D341Med (cell line): ENCODE results near the gene CGB5.
"Not testable (repeated sequence)": the region's sequence is repeated elsewhere in the genome, so short reads cannot be mapped to it uniquely, and the experiment has no call there.

ENCODE experiments used
- DNase-seq: peaks from one replicate; pipeline ENCODE4 v3.0.0; 2012; ENCODE audit warnings: low spot score

The CGB5 gene

DNA sequence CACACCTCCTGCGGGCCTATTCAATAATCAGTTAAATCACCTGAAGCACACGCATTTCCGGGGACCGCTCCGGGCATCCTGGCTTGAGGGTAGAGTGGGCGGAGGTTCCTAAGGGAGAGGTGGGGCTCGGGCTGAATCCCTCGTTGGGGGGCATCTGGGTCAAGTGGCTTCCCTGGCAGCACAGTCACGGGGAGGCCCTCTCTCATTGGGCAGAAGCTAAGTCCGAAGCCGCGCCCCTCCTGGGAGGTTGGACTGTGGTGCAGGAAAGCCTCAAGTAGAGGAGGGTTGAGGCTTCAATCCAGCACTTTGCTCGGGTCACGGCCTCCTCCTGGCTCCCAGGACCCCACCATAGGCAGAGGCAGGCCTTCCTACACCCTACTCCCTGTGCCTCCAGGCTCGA is at the start of gene CGB5:
Gene CGB5 (plus strand): TSS at position 301 of the 400 bp plus-strand sequence. CDS start 362 bp downstream, outside the sequence.
- DNase-seq, result not testable (repeated sequence)

DNA sequence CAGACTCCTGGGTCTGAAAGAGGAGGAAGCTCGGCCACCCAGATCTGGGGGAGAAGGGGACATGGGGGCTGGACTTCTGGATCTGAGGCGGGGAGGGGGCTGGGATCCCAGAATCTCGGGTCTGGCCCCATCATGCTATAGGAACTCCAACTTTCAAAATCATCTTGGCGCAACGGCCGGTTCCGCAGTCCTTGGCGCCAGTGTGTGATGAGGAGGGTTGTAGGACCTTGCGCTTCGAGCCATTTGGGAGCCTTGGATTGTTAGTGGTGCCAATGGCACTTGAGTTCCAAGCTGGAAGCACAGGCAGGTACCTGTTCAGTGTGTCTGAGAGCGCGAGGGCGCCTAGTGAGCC is 49.6 kb upstream of the CGB5 start:
- no peak for DNase-seq

DNA sequence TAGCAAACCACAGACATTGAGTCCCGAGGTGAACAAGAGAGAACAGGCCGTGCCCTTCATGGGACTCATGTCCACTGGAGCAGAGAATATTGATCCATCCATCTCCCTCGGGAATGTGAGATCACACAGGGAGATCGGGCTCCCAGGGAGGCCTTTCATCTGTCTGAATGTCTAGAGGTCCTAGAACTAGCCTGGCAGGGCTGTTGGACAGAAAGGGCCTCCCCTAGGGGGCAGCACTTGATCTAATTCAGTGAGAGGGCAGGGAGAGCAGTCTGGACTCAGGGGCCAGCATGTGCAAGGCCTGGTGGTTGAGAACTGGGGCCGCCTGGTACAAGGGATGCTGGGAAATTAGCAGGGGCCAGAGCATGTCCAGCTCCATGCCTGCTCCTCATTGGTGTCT is 45.7 kb upstream of the CGB5 start:
- peak; percentile 73 for DNase-seq

DNA sequence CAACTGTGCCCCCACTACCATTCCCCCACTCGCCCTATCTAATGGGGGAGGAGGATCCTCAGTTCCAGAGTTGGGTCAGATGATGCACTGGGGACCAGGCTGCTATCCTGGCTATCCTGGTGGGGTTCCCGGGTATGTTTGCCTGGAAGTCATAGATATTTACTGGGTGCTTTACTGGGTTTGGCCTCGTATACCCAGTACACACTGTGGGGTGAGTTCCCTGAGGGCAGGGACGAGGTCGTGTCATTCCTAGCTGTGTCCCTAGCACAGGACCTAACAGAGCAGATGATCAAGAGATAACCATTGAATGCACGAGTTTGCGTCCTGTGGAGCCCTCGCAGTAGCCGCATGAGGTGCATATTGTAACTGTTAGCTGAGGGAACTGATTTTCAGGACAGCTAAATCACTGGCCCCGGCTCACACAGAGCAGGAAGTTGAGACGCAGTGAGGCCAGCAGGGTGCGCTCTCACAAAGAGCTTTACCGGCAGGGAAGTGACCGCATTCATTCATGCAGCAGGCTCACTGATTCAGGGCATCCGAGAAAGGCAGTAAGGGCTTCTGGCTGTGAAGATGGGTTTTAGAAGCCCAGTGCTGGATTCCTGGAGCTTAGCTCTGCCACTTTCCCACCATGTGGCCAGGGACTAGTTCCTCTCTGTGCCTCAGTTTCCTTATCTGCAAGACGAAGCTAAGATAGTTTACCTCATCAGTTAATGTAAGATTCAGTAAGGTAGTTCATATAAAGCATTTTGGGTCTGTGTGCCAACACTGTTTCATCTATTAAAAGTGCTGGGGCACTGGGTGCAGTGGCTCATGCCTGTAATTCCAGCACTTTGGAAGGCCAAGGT is 43.9 kb upstream of the CGB5 start:
- DNase-seq, result peak; percentile 73

DNA sequence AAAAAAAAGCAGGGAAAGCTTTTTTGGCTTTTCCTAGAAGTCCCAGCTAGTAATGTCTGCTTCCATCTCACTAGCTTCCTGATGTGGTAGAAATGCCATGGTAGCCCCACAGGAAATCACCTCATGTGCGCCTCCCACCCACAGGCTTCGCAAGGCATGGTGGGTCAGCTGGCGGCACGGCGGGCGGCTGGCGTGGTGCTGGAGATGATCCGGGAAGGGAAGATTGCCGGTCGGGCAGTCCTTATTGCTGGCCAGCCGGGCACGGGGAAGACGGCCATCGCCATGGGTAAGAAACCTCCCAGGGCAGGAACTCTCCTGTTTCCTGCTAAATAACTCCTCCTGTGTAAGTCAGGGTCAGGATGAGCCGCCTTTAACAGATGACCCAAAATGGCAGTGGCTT is 39.5 kb upstream of the CGB5 start:
- DNase-seq, result no peak

DNA sequence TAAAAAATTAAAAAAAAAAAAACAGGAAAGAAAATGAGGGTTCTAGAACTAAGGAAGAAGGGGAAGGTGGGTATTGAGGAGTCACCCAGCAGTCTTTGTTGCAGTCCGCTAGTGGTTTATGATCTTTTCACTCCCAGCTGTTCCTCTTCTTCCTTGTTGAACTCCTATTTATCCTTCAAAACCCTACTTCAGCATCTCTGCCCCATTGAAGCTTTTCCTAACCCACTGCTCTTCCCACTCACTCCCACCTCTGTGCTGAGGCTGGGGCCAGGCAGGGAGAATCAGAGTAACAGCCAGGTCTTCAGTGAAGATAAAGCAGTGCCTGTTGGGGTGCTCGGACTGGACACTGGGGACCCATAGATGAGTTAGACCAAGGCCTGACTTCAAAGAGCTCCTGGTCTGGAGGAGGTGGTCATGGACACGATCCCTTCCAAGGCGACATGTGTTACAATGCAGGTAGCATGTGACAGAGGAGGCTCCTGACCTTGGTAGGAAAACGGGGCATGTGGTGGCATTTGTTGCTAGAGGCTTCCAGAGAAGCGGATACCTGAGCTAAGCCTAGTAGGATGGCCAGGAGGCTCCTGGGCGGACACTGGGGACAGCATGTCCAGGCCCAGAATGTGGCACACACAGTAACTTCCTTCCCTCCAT is 38.6 kb upstream of the CGB5 start:
- no peak for DNase-seq

DNA sequence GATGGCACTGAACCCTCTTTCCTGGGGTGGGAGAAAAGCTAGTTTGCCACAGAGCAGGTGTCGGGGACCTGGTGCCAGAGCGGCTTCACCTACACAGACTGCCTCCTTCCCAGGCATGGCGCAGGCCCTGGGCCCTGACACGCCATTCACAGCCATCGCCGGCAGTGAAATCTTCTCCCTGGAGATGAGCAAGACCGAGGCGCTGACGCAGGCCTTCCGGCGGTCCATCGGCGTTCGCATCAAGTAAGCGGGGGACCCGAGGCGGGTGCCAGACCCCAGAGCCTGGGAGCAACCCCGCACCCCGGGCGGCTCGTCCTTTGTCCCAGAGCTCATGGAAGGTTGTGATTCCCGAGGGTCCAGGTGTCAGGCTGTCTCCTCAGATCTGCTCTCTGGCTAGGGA is 36.7 kb upstream of the CGB5 start:
- DNase-seq, result no peak

DNA sequence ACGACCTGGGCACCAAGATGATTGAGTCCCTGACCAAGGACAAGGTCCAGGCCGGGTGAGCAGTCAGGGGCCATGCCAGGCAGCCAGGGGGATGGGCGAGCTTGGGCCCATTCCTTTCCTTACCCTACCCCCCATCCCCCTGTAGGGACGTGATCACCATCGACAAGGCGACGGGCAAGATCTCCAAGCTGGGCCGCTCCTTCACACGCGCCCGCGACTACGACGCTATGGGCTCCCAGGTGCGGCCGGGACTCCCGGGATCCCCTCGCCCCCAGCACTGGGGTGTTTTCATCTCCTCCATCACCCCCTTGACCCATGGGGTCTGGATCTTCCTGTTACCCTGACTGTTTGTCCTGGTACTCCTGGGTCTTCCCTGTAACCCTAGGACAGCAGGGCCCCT is 33.8 kb upstream of the CGB5 start:
- DNase-seq, result no peak

DNA sequence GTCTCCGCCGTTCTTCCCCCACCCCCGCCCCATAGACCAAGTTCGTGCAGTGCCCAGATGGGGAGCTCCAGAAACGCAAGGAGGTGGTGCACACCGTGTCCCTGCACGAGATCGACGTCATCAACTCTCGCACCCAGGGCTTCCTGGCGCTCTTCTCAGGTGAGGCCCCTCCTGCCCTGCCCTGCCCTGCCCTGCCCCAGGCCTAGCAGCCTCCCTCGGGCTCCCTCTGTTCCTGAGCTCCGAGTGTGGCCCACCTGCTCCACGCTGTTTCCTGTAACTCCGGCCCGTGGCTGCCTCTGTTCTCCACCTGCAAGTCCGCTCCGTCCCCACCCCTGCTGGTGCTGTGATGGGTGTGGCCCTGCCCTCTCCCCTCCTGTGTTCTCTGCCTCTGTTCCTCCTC is 33.2 kb upstream of the CGB5 start:
- DNase-seq, result no peak

DNA sequence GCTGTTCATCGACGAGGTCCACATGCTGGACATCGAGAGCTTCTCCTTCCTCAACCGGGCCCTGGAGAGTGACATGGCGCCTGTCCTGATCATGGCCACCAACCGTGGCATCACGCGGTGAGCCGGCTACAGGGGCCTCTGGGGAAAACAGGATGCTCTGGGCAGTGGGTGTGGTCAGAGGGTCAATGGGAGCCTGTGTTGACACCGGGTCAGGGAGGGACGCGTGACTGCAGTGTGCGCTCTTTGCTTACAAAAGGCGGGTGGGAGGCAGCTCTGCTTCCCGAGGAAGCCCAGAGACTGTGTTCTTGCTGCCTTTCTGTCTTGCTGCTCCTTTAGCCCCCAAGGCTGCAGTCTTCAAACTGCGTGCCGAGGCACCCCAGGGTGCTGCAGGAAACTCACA is 32.5 kb upstream of the CGB5 start:
- no peak for DNase-seq

DNA sequence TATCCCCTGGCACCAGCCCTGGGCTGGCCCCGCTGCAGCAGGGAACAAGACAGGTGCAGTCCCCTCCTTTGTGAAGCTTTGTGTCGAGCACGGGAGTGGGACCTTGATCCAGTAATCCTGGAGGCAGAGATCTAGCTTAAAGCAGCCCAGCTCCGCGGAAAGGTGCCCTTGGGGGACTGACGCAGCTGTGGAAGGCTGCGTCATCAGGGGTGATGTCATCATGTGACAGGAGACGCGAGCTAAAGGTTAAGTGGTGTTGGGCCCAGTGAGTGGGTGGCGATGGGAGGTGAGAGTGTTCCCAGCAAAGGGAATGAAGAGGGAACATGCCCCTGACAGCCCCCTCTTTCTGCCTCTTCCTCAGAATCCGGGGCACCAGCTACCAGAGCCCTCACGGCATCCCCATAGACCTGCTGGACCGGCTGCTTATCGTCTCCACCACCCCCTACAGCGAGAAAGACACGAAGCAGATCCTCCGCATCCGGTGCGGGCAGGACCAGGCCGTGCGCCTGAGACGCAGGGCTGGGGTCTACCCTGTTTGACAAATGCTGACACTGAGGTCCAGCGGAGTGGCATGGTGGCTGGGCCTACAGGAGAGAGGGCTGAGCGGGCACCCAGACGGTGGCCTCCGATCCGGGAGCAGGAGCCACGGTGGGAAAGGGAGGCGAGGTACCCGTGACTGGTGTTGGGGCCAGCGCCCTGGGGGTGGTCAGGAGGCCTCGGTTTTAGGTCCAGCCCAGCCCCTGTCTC is 29.4 kb upstream of the CGB5 start:
- DNase-seq, result no peak

DNA sequence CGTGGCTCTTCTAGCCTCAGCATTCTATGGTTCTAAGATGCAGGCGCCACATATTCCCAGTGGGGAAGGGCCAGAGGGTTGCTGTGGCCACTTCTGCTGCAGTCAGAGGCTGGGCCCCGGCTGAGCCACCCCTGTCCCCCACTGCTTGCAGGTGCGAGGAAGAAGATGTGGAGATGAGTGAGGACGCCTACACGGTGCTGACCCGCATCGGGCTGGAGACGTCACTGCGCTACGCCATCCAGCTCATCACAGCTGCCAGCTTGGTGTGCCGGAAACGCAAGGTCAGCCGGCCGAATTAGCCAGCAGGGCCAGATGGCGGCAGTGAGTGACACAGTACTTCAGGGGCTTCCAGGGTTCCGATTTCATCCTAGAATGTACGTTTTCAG is 28.8 kb upstream of the CGB5 start:
- no peak for DNase-seq

DNA sequence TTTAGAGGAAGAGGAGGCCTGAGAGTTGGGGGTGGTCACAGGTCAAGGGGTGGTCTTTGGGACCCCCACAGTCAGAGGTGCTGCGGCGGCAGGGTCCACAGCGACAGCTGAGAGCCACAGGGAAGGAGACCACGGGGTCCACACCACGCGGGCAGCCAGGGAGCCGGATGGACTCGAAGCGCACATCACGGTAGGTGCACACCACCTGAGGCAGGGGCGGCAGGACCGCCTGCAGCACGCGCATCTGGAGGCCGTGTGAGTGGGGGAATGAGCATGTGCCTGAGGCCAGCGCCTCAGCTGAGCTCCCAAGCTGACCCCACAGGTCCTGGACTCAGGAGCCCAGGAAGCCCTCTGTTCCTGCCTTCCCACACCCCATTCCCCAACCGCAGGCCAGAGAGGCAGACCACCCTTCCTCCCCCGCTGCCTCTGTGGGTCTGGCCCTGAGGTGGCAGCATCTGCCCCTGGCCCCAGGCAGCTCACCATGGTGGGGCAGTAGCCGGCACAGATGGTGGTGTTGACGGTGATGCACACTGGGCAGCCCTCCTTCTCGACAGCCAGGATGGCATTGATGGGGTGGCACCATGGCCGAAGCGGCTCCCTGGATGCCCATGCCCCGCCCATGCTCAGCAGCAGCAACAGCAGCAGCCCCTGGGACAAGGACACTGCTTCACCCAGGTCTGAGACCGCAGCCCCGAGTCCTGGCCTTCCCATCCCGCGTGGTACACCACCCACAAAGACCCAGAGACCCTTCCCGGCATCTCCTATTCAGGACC is 27.4 kb upstream of the CGB5 start:
- no peak for DNase-seq

DNA sequence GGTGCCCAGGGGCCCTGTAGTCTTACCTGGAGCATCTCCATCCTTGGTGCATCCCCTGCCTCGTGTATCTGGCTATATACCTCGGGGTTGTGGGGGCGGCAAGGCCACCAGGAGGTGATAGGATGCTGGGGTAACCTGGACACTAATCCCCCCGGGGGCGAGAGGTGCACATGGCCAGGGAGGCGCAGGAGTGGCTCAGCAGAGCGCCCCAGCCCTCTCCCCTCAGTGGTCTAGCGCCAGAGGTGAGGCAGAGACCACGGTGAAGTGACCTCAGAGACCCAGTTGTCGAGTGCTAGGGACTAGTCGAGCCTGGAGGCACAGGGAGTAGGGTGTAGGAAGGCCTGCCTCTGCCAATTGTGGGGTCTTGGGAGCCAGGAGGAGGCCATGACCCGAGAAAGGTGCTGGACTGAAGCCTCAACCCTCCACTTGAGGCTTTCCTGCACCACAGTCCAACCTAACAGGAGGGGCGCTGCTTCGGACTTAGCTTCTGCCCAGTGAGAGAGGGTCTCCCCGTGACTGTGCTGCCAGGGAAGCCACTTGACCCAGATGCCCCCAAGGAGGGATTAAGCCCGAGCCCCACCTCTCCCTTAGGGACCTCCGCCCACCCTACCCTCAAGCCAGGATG is 26.5 kb upstream of the CGB5 start, which contains the start of gene LHB:
Gene LHB (minus strand): TSS at position 51 of the 625 bp plus-strand sequence. CDS start 10 bp downstream, at position 41.
- DNase-seq, result peak; percentile 22

DNA sequence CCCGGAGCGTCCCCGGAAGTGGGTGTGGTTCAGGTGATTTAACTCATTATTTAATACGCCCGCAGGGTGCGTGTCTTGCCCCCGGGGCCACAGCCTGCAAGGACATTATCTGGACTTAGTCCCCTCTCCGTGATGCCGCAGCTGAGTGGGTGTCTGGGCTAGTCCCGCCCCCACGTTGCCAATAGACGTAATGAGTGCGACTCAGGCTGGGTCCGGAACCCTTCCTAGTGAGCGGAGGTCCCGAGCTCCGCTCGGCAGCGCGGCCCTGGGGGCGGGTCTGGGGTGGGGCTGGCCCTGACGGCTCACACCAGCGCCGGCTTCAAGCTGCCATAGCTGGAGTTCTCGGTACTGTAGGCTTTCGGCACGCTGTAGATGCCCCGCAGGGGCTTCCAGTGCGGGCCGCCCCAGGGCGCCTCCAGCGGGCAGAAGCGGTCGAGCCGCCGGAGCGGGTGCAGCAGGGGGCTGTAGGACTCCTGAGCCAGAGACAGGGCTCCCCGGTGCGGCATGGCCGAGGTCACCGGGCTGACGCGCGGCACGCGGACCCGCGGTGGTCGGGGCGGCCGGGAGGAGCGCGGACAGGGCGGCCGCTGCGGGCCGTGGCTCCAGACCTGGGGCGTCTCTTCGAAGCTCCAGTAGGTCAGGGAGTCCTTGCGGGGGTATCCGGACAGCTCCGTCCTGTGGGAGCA is 25.8 kb upstream of the CGB5 start:
- DNase-seq, result peak; percentile 89

DNA sequence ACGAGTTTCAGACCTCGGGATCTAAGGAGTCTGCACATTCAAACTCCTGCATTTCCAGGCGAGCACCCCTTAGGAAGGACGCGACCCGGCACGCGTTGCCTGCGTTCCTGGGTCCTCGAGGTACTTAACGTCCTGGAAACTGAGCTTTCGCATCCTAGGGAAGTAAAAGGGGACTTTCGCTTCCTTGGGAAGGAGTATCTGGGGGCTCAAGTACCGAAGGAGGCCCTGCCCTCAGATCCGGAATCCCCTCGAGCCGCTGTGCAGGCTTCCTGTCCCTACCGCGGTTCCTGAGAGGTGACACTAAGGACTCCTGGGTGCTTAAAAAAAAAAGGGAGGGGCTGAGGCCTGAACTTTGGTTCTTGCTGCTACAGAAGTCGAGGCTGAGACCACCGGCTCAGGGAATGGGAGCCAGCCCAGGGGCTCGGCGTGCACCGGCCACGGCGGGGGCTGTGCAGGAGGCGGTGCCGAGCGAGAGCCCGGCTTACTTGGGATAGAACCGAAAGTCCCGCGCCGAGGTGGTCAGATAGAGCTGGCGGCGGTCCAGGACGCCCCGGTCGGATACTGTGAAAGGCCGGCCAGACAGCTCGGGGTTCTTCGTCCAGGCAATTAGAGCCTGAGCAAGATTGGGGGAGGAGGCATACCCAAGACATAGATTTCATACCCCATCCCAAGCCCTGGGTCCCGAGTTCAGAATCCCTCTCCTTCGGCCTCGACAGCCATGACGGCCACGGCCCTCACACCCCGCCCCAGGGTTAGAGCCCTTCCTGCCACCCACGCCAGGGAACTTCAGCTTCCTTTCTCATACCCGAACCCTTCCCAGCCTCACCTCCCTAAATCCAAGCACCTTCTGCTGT is 25.0 kb upstream of the CGB5 start:
- peak; percentile 33 for DNase-seq

DNA sequence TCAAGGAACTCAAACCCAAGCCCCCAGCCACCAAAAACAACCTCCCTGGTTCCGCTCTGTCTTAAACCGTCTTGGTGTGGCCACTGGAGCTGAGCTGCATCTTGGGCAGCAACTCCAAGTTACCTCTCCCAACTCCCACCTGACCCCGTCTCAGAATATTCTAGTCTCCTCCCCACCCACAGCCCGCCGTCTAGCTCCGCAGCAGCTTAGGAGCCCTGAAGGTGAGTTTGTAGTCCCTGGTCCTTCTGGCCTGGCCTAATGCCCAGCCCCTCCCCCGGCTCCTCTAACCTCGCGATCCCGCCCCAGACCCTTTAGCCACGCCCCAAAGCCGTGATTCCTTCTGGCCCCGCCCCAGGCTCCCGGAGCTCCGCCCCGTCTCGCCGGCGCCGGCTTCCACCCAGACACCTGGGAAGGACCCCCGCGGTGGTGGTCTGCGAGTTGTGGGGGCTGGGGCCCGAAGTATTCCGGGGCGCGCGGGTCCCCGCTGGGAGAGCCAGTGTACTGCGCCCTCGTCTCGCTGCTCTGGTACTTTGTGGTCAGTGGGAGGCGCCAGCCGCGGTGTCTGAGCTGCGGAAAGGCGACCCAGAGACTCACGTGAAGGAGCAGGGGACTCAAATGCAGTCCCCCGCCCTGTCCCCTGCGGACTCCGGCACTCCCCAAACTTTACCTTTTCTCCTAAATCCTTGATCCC is 24.3 kb upstream of the CGB5 start:
- DNase-seq, result peak; percentile 75

DNA sequence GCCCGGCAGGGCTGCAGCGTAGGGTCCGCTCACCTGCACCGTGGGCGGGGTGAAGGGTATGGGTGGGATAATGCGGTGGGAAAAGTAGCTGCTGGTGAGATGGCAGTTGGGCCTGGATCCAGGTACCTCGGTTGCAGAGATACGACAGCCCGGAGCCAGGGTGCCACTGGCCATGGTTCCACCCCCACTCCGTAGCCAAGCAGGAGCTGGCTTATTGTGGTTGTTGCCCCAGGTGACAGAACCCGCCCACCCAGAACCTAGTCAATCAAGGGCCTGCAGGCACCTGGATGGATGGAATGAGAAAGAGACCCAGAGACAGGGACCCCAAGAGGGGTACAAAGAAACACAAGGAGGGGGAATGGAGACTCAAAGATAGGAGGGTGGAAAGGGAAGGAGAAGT is 23.3 kb upstream of the CGB5 start:
- DNase-seq, result peak; percentile 22
